ENCODE data around the gene FLOT1.
A peak's percentile ranks its signal among the peaks of the same experiment; 100 is the strongest.

The FLOT1 gene

DNA sequence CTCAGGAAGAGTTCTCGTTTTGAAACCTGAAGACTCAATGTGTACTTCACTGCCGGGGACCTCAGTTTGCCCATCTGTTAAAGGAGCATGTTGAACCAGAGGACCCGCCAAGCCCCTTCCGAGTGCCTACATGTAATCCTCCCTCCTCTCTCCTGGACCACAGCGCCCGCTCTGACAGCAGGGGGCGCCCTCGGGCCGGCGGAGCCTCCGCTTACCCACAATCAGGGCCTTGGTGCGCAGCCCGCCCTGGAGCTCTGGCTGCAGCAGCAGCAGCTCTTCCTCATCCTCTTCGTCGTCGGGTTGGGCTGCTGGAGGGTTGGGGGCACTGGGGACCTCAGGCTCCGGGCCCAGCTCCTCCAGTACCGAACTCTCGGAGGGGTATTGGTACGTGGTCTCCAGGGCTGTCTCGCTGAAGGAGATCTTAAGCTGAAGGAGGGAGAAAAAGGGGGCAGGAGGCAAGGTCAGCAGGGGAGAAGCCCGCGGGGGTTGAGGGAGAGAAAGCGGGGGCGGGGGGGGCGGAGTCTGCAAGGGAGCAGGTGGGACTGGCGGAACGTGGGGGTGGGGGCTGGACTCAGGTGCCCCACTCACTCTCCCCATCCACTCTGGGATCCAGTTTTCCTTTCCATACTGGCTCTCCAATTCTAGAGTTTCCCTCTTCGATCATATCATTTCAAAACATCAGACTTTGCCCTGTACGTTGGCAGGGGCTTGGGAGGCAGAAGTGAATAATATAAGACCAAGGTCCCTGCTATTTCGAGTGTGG lies 63.3 kb downstream of the FLOT1 start:
- DNase-seq = peak; percentile 26 to 77
